T-helper 1 cell treated with Interleukin-12 subunit alpha and Interleukin-12 subunit beta and Interleukin-4 antibody, amounts not matched to agents 30 ng/mL and 1 ng/mL, for 36 hours (primary cell): ENCODE data around the gene UNC79. TPM values are rescaled to one million over a fixed set of nuclear protein-coding genes. Genes with fewer than 3 reads are reported as not detected.

ENCODE experiments used
- intact Hi-C: fragments of 100-400 bp; cut with micrococcal nuclease; formaldehyde crosslinking; loops from one replicate; pipeline ENCODE4 v1.15.1; 2024
- total RNA-seq: library from RNA; stranded (reverse); gene quantifications from 2 replicates; pipeline ENCODE4 v1.2.3, GENCODE V29; 2022

UNC79 gene
- total RNA-seq, 1 donor from 2014 or later, result not detected

DNA sequence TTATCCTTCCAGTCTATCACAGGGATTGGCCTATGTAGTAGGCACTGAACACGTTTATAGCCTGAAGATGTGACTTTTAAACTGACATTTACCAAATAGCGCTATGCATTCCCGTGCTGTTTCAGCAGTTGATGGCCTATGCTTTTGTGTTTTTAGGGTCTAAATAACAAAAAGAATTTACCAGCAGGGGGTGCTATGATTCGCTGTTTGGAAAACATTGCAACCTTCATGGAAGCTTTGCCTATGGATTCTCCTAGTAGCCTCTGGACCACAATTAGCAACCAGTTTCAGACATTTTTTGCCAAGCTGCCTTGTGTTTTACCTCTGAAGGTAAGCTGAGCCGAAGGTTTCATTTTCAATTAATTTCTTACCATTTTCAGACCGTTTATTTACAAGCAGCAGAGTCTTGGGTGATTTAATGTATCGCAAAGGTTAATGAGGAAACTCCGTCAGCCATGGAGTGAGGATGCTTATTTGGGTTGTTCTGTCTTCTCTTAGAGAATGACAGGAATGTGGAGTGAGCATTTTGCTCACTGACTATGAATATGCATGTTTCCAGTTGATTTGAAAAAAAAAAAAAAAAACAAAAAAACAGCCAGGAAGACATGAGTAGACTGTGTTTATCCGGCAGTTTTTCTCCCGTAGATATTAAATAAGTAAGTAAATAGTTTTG lies 224.5 kb downstream of the UNC79 start:
- intact Hi-C loops, result loop anchor here (1.0 kb wide), 4 partner anchors 238 to 525 kb away; no protein-coding TSS in a partner anchor

GRCh38 chr14:93657875-93658274 lies 227.1 kb downstream of the UNC79 start:
- intact Hi-C loops, result no loop called here

DNA sequence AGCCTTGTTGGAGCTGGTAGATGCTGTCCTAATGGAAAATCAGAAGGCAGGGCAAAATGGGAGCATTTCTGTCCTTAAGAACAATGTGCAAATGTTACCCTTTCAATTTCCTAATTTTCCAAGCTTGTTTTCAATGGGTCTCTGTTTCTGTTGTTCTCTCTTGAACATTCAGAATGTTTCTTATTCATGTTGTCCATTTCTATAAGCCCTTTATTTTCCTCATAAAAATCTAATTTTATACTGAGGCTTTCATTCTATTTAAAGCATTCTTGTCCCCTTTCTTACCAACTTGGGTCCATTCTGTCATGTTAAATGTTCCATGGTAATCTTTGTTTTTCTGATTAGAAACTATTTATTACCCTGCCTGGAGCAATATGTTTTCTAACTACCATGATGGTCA lies 232.6 kb downstream of the UNC79 start:
- intact Hi-C loops, result no loop called here

DNA sequence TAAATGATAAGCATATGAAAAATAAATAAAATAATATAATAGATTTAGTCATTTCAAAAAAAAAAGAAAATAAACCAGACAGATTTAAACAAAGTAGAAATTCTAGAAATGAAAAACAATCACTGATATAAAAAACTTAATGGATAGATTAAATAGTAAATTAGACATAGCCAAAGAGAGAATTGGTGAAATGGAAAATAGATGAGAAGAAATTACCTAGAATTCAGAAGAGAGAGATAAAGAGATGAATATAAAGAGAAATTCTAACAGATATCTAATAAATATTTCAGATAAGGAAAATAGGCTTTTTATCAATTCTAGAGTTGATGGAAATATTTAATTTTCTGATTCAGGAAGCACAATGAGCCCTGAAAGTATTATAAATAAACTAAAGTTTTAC lies 234.4 kb downstream of the UNC79 start:
- intact Hi-C loops, result no loop called here

- intact Hi-C loops, result no loop called here
Measured at GRCh38 chr14:93669632-93670031, 238.9 kb downstream of the UNC79 start.

- intact Hi-C loops, result no loop called here
Measured at GRCh38 chr14:93674343-93674742, 243.6 kb downstream of the UNC79 start.

- intact Hi-C loops, result no loop called here
Measured at GRCh38 chr14:93675651-93676050, 244.9 kb downstream of the UNC79 start.

DNA sequence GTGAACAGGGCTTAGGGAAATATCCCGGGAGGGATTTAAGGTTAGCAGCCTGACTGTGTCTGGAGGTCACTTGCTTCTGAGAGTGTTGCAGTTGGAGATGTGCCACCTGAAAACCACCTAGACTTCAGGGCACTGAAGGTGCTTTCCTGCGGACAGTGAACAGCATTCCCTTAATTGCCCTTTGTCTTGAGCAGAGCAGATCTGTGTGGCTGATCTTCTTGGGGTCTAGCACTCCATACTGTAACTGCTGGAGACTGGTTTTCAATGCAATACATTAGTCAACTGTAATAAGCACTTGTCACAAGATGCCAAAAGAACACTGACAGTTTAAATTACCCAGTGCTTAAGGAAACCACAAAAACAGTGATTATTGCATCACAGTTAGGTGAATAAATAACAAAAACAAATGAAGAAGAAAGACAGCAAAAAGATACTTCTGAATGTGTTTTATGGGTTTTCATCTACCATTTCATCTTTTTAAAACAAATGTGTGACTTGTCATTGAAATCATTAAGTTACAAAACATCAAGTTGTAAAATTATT lies 245.7 kb downstream of the UNC79 start:
- intact Hi-C loops, result no loop called here

DNA sequence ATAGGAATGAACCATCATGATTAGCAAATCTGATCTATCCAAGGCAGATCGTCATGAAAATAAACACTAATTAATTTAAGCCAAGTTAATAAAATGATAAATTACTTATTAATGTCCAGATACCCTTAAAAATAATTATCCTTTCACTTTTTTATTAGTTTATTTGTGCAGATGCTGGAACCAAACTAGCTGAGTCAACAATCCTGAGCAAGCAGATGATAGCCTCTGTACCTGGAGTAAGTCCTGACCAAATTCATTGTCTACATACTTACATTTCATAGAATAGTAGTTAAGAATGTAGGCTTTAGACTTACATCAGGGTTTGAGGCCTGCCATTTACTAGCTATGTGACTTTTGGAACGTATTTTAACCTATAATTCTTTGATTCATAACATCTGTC lies 251.7 kb downstream of the UNC79 start:
- intact Hi-C loops, result no loop called here

DNA sequence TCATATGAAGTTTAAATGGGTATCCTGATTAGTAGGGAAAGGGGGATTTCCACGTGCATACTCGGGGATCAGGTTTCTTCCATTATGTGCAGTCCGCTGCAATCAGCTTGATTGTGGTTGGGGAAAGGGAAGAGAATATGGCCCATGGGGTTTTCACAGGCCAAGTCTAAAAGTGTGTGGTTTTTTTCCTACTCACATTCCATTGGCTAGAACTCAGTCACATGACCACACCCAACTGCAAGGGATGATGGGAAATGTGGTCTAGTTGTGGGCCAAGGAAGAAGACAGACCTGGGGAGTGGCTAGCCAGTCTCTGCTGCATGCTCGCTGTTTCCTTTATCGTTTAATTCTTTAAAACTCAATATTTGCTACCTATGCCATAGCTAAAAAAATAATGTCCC lies 252.5 kb downstream of the UNC79 start:
- intact Hi-C loops, result no loop called here

DNA sequence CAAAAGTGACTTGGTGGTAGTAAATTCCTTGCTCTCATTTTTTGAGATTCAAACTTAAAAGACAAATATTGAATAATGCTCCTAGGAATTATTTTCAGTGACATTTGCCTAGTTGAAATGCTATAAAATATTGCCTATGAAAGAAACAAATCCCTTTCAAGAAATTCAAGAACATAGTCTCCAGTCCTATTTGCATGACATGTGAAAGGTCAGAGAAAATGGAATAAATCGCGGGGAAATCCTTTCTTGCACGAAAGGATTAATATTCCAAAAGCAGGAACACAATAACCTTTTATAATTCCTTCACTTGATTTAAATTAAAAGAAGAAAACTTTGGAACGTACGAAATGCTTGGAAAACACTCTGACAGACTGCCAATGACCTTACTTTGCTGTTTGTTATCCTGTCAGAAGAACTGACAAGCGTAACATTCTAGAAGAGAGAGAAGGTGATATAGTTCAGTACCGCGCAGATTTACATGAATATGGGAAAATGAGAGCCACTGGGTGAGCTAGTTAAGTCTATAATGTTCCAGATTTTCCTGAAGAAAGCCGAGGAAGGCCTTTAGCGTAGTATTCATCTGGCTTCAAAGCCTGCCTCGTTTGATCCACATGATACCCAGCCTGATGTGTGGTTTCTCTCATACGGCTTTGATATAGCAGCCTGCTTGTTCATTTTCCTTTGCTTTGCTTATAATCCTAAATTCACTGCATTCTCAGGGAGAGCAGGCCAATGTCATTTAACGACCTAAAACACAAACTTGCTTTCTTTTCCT lies 254.6 kb downstream of the UNC79 start:
- intact Hi-C loops, result no loop called here

DNA sequence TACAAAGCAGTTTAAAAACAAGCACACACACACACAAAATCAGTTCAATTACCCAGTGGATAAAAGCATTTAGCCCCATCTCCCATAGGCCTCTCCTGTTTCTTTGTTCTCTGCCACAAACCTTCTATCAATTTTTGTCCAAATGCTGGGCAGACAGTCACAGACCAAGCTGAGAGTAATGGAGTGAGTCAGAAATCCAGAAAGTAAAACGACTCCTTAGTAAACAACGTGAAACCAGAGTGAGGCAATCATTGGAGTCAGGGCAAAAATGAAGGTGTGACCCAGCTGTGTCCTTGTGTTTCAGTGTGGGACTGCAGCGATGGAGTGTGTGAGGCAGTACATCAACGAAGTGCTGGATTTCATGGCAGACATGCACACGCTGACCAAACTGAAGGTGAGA lies 255.5 kb downstream of the UNC79 start:
- intact Hi-C loops, result no loop called here

GRCh38 chr14:93688239-93688666 lies 257.5 kb downstream of the UNC79 start:
- intact Hi-C loops, result no loop called here

DNA sequence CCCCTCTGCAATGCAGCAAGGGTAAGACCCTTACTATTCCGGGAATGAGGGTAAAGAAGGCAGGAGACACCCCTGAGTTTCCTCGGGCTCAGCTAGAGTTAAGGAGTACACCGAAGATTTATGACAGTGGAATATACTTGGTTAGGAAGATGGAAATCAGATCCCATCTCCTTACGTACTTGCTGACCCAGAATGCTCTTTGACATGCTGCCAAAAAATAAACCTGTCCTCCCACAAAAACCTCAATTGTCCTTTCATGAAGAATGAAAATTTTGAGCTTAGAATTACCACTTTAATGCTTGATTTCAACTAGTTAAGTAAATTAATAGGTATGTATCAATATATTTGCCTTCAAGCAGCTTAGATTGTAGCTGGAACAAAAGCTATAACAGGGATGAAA lies 258.1 kb downstream of the UNC79 start:
- intact Hi-C loops, result no loop called here

GRCh38 chr14:93690146-93690545 lies 259.4 kb downstream of the UNC79 start:
- intact Hi-C loops, result no loop called here

GRCh38 chr14:93691042-93691780 lies 260.5 kb downstream of the UNC79 start:
- intact Hi-C loops, result no loop called here

DNA sequence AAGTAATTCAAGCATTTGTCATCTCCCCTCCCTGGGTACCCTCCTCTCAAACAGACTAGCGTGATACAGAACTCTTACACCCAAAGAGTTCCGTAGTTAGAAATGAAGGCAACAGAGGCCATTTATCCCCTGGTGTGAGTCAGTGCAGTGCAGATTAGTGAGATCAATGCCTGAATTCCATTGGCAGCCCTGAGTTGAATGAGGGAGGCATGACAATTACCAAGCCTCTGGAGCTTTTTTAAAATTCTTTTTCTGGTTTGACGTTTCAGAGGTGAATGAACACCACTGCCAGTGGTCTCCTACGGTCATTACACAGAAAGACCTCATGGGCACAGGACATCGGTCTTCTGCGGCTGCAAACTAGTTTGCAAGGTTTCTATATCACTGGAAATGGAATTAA lies 263.2 kb downstream of the UNC79 start:
- intact Hi-C loops, result no loop called here

GRCh38 chr14:93700928-93701327 lies 270.2 kb downstream of the UNC79 start:
- intact Hi-C loops, result no loop called here

DNA sequence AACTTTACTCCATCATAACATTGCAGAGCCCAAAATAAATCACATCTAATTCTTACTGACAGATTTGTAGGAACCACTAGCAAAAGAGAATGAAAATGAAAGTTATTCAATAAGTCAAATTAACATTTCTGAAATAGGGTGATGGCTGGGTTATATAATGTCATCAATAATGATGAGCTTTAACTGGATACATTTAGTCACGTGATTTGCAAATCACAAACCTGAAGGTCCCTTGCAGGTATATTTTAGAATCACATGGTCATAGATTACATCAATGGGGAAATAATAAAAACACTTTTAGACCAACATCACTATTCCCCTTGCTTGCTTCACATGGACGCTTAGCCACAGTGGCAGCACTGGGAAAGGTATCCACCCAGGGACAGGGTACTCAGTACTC lies 270.8 kb downstream of the UNC79 start:
- intact Hi-C loops, result no loop called here

DNA sequence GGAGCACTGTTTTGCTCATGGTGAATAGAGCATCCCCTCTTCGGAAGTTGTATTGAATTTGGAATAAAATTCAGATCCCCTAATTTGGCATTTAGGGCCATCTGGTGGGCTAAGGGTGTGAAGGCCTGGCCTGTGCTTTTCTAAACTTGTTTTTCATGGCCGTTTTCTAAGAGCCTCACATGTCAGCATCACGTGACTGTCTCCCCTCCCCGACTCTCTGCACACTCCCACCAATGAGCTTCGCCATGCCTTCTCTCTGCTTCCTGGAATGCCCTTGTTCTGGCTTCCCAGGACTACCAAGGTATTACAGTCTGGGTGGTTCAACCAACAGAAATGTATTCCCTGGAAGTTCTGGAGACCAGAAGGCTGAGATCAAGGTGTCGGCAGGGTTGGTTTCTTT lies 272.2 kb downstream of the UNC79 start:
- intact Hi-C loops, result no loop called here

DNA sequence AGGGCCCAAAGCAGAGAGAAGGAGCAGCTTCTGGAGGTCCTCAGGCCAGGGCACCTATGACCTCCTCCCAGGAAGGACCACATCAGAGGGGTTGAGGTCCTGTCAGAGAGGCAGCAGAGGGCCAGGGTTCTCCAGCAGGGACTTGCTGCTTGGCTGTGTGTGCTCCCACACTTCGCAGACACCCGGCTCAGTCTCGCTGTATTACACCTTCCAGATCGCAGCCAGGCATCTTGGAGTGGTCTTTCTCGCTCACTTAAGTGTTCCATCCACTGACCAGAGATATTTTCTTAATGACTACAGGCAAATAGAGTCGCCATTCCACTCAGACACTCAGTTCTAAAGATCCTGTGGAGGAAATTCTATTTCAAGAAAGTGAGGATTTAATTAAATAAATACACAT lies 273.2 kb downstream of the UNC79 start:
- intact Hi-C loops, result no loop called here
